GM12891 (cell line): ENCODE measurements around the gene LSM14B.
"Not testable (repeated sequence)": the region's sequence is repeated elsewhere in the genome, so short reads cannot be mapped to it uniquely, and the experiment has no call there.

Experiments
- DNase-seq: peaks from one replicate; pipeline ENCODE4 v3.0.0; 2011; ENCODE audit warnings: low spot score; ENCODE audit not compliant: insufficient read length
- FAIRE-seq: peaks from 2 replicates; lab custom pipeline; 2011; peaks lifted over from hg19 to GRCh38; lab: Jason Lieb, UNC
- PAX5 ChIP-seq: IDR thresholded peaks from 2 replicates; pipeline ENCODE4 v1.6.1; 2011; ENCODE audit warnings: low read length, moderate library complexity, mild to moderate bottlenecking; ENCODE audit not compliant: insufficient read depth, severe bottlenecking
- POLR2A ChIP-seq: IDR thresholded peaks from 2 replicates; pipeline ENCODE4 v1.6.1; 2011; ENCODE audit warnings: low read depth, low read length, control low read depth
- POLR2AphosphoS5 ChIP-seq: IDR thresholded peaks from 2 replicates; pipeline ENCODE4 v1.6.1; 2011; ENCODE audit warnings: low read depth, low read length, control low read depth
- POU2F2 ChIP-seq: IDR thresholded peaks from 2 replicates; pipeline ENCODE4 v1.6.1; 2011; ENCODE audit warnings: low read depth, mild to moderate bottlenecking, control low read depth, low read length, moderate library complexity
- SPI1 ChIP-seq: IDR thresholded peaks from 2 replicates; pipeline ENCODE4 v1.6.1; 2011; ENCODE audit warnings: low read depth, low read length, control low read depth
- TAF1 ChIP-seq: IDR thresholded peaks from 2 replicates; pipeline ENCODE4 v1.6.1; 2011; ENCODE audit warnings: low read depth, low read length, control low read depth

Gene LSM14B

GRCh38 chr20:62111148-62111547 lies 11.1 kb upstream of the LSM14B start:
- no peak for TF ChIP-seq PAX5
- TF ChIP-seq POU2F2: no peak
- TF ChIP-seq POLR2AphosphoS5: no peak
- TF ChIP-seq TAF1: no peak
- TF ChIP-seq SPI1: no peak
- no peak for TF ChIP-seq POLR2A
- no peak for FAIRE-seq

GRCh38 chr20:62112368-62112767 lies 9.9 kb upstream of the LSM14B start:
- no peak for TF ChIP-seq POU2F2
- no peak for TF ChIP-seq TAF1
- TF ChIP-seq POLR2AphosphoS5: no peak
- no peak for TF ChIP-seq SPI1
- TF ChIP-seq POLR2A: no peak
- TF ChIP-seq PAX5: no peak
- DNase-seq (no peak), FAIRE-seq (no peak)

More at GRCh38 chr20:62111148-62111547, 11.1 kb upstream of the LSM14B start:
- DNase-seq: no peak

GRCh38 chr20:62114894-62115293 lies 7.4 kb upstream of the LSM14B start:
- FAIRE-seq: no peak

DNA sequence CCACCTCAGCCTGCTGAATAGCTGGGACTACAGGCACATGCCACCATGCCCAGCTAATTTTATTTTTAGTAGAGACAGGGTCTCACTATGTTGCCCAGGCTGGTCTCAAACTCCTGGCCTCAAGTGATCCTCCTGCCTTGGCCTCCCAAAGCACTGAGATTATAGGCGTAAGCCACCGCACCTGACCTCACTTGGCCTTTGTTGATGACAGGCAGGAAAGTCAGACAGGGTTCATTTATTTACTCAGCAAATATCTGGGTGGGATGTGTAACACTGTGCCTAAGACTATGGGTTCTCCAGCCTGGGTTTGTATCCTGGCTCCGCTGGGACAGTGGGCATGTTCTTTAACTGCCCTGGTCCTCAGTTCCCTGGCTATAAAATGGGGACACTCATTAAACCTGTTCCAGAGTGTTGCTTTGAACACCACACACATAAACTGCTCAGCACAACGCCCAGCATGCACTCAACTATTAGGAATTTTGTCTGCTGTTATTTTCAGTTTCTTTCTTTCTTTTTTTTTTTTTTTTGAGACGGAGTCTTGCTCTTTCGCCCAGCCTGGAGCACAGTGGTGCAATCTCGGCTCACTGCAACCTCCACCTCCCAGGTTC lies 6.4 kb upstream of the LSM14B start:
- FAIRE-seq, DNase-seq: not testable (repeated sequence)

More at GRCh38 chr20:62114894-62115293, 7.4 kb upstream of the LSM14B start:
- DNase-seq: no peak
- TF ChIP-seq TAF1 (no peak), POU2F2 (no peak), POLR2A (no peak), PAX5 (no peak), SPI1 (no peak), POLR2AphosphoS5 (no peak)

GRCh38 chr20:62116558-62117361 lies 5.5 kb upstream of the LSM14B start:
- FAIRE-seq (no peak), DNase-seq (no peak)
- TF ChIP-seq POLR2AphosphoS5 (no peak), SPI1 (no peak), PAX5 (no peak), POU2F2 (no peak), TAF1 (no peak), POLR2A (no peak)

DNA sequence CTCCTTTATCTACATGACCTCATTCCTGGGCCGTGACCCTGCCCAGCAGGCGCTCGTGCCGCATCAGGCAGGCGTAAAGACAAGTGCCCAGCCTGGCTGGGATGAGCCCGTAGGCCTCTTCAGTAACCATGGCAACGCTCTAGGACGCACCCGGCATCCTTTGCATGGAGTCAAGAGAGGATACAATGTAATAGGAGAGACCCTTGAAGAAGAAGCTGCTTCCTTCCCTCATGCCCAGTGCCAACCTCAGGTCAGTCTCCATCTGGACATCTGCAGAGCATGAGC lies 5.0 kb upstream of the LSM14B start:
- TF ChIP-seq TAF1 (no peak), PAX5 (no peak), POLR2A (no peak), SPI1 (no peak), POU2F2 (no peak), POLR2AphosphoS5 (no peak)
- FAIRE-seq: no peak
- no peak for DNase-seq

DNA sequence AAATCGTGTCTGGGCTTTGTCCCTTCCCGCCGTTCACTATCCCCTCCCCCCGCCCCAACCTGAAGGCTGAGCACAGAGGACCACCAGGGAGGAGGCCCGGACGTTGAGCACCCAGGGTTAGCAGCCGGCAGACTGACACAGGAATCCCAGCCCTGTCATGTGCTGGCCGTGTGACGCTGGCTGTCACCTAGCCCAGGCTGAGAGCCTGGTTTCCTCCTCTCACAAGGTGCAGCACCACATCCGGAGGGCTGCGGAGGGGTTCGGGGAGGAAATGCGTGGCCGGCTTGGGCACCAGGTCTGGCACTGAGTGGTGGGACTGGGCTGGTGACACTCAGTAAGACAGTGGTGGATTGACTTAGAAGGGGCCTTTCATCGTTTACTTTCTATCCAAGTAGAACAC lies 4.6 kb upstream of the LSM14B start:
- TF ChIP-seq POLR2A: no peak
- DNase-seq (no peak), FAIRE-seq (no peak)

DNA sequence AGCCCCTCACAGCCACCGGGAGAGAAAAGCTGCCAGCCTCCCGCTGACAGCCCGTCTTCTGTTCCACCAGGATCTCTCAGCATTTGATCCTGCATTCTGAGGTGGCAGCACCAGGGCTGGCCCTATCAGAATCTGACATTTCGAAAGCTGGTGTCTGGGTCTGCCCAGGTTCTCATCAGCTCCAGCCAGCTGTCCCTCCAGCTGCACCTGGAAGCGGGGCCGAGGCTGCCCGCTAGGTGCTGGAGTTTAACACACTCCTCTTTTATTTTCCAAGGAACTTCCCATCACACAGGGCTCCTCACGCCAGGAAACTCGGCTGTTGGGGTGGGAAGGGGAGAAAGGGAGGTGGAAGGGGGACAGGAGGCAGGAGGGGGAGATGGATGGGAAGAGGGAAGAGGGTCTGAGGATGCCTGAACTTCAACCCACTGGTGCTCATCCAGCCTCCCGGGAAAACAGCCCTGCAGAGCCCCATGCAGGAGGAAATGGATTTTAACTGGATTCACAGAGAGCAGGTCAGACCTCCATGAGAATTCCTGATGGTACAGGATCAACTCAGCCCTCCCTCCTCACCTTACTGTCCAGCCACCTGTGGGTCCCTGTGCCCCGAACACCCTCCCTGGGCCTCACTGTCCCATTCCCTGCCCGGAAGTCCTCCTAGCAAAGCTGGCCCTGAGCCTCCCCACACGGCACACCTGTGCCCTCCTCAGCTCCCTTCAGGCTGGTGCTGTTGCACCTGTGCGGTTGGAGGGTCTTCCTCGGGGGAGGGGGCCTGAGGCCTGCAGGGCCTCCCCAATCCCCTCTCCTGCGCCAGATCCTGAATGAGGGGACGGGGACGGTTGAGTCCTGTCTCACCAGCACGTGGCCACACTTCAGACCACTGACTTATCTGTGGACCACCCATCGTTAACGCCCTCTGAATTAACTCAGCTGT lies 3.9 kb upstream of the LSM14B start:
- DNase-seq: no peak
- TF ChIP-seq POU2F2 (no peak), PAX5 (no peak), POLR2AphosphoS5 (no peak), POLR2A (no peak)
- FAIRE-seq: no peak

- TF ChIP-seq TAF1: no peak
- no peak for TF ChIP-seq POU2F2
- TF ChIP-seq POLR2A: no peak
- no peak for TF ChIP-seq SPI1
- no peak for TF ChIP-seq POLR2AphosphoS5
- DNase-seq (no peak), FAIRE-seq (no peak)
Measured at GRCh38 chr20:62119115-62119514, 3.2 kb upstream of the LSM14B start.

DNA sequence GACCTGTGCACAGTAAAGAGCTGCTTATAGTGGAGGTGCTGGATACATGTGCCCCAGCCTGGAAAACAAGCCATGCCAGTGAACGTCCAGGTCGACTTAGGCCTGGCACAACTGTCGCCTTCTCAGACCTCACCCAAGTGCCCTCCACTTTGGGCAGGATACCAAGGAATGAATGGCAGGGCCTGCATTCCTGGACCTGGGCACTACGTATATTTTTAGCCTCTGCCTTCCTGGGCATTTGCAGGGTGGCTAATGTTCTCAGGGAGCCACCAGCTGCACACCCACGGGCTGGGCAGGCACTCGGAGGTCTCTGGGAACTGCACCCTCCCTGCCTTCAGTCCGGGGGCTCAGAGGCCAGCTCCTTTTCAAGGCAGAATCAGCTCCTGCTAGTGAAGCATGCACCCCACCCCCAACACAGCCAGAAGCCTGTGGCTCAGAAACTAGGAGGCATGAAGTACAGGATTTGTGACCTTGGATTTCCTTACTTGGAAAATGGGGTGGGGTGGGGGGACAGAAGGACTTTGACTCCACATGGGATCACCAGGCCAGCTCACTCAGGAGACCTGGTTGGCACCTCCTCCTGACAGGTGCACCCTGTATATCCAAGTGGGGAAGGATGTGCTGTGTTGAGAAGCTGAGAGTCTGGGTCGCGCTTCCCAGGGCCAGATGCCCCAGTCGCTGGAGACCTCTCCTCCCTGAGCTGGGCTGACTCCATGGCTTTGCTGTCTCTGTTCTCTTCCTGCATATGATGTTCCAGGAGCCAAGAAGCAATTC lies 2.5 kb upstream of the LSM14B start:
- FAIRE-seq (no peak), DNase-seq (no peak)
- TF ChIP-seq SPI1 (no peak), POLR2A (no peak), TAF1 (no peak), POU2F2 (no peak), POLR2AphosphoS5 (no peak), PAX5 (no peak)
